ENCODE results near the gene GSK3B.
"Not testable (repeated sequence)": the region's sequence is repeated elsewhere in the genome, so short reads cannot be mapped to it uniquely, and the experiment has no call there.

Gene GSK3B

GRCh38 chr3:119927190-119927589, 167.1 kb downstream of the GSK3B start:
- no peak for DNase-seq

- DNase-seq = no peak
These were observed 169.8 kb downstream of the GSK3B start for GRCh38 chr3:119924111-119925094.

GRCh38 chr3:119918992-119919933, 175.0 kb downstream of the GSK3B start:
- no peak for DNase-seq

GRCh38 chr3:119913021-119913420, 181.2 kb downstream of the GSK3B start:
- DNase-seq = peak; percentile 71

DNA sequence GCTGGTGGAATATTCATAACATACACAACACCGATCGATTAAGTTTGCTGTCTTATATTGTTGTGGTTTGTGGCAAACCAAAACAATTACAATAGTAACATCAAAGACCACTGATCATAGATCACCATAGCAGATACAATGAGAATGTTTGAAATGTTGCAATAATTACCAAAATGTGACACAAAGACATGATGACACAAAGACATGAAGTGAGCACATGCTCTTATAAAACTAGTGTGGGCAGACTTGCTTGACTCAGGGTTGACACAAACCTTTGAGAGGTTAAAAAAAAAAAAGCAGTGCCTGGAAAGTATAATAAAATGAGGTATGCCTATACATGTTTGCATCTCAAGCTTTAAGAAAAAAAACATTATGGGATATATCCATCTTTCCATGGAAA, 182.0 kb downstream of the GSK3B start:
- DNase-seq = no peak

- no peak for DNase-seq
These were observed 182.5 kb downstream of the GSK3B start for GRCh38 chr3:119911748-119912147.

DNA sequence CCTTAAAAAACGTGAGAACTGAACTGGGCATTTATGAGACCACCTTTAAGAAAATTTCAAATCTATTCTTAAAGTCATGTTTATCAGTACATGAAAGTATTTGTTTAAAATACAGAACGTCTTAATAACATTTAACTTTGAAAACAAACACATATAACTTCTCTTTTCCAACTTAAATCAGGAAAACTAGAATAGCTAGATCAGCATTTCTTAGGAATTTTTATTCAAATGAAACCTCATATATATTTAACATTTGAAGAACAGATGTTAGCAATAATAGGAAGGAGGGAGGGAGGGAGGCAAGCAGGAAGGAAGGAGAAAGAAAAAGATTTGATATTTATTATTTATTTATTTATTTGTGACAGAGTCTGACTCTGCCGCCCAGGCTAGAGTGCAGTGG, 192.2 kb downstream of the GSK3B start:
- no peak for DNase-seq

GRCh38 chr3:119901148-119901547, 193.1 kb downstream of the GSK3B start:
- no peak for DNase-seq

DNA sequence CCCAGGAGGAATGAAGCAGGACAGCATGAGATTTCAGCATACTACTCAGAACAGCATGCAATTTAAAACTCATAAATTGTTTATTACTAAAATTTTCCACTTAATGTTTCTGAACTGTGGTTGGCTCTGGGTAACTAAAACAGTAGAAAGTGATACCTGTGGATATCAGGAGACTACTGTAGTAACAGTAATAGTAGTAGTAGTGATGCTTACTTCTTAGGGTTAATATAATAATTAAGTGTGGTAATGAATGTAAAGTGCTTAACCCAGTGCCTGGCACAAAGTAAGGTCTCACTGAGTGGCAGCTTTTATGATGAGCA, 195.1 kb downstream of the GSK3B start:
- DNase-seq = no peak

DNA sequence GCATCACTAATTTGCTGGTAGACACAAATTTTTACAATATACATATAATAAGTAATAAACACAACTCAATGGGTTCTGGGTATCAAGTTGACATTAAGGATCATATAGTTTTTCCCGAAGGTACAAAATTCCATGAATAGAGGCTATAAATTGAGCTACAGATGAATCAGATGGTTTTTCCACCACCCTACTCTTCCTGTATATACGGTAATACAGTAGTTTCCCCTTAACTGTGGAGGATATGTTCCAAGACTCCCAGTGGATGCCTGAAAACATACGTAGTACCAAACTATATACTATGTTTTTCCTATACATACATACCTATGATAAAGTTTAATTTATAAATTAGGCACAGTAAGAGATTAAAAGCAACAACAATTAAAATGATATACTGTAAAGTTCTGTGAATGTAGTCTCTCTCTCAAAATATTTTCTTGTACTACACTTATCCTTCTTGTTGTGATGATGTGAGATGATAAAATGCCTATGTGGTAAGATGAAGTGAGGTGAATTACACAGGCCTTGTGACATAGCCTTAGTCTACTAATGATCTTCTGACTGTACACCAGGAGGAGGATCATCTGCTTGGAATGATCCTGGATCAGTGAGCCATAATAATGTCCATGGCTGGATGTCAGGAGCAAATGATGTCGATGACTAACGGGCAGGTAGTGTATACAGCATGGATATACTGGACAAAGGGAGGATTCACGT, 195.6 kb downstream of the GSK3B start:
- DNase-seq = peak; percentile 23

- DNase-seq = no peak
These were observed 200.1 kb downstream of the GSK3B start for GRCh38 chr3:119894195-119894594.

- no peak for DNase-seq
These were observed 200.5 kb downstream of the GSK3B start for GRCh38 chr3:119893769-119894168.

DNA sequence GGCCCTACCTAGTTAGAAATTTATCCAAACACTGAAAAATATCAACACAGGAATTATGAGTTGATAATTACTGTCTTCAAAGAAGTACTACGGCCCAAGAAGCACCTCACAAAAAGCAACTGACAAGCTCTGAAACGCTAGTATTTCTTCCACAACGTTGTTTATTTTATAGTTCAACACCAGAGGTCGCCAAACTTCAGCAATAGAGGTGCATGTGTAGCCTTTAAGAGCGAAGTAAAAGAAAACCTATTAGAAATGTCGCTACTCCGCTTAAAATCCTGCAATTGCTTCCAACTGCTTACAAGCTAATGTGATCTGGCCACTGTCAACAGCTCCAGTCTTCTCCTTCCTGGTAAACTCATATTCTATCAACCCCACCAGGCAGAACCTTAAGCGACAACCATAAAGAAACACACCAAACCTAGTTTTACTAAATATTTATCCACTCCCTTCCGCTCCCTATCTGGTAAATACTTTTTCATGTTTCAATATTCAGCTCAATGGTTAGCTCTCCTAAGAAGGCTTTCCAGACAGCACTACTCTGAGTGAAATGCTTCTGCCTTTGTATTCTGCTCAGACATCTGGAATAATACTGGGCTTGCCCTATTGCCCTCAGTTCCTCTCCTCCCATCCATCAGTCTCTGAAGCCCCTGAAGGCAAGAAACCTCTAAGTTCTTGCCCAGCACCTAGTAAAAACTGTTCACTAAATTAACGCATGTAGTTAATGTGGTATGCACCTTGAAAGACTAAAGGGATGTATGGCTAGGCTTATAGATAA, 202.1 kb downstream of the GSK3B start:
- peak; percentile 79 for DNase-seq

- not testable (repeated sequence) for DNase-seq
These were observed 205.6 kb downstream of the GSK3B start for GRCh38 chr3:119888681-119889080.

DNA sequence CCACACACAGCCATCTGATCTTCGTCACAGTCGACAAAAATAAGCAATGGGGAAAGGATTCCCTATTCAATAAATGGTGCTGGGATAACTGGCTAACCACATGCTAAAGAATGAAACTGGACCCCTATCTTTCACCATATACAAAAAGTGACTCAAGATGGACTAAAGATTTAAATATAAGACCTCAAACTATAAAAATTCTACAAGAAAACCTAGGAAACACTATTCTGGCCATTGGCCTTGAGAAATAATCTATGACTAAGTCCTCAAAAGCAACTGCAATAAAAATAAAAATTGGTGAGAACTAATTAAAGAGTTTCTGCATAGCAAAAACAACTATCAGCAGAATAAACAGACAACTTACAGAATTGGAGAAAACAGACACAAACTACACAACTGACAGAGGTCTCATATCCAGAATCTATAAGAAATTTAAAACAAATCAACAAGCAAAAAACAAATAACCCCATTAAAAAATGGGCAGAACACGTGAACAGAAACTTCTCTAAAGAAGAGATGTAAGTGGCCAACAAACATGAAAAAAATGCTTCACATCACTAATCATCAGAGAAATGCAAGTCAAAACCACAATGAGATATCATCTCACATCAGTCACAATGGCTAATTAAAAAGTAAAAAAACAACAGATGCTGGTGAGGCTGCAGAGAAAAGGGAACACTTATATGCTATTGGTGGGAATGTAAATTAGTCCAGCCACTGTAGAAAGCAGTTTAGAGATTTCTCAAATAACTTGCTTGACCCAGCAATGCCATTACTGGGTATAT, 208.3 kb downstream of the GSK3B start:
- DNase-seq = peak; percentile 11

- DNase-seq = no peak
These were observed 210.1 kb downstream of the GSK3B start for GRCh38 chr3:119884161-119884557.

GRCh38 chr3:119883461-119884160, 210.6 kb downstream of the GSK3B start:
- no peak for DNase-seq

DNA sequence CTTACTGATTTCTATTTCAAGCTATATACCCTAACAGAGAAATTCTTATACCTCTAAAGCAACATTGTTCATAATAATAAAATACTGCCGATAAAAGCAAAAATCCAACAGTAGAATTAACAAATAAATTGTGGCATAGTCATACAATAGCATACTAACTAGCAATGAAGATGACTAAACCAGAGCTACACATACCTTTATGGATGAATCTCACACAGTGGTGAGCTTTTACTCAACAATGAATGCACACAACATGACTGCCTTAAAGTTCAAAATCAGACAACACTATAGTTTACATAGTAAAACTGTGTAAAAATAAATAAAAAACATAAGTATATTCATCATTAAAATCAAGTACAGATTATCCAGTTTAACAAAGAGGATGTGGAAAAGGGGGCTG, 213.3 kb downstream of the GSK3B start:
- no peak for DNase-seq

GRCh38 chr3:119873646-119874045, 220.6 kb downstream of the GSK3B start:
- no peak for DNase-seq

GRCh38 chr3:119872773-119873172, 221.5 kb downstream of the GSK3B start:
- DNase-seq = no peak

DNA sequence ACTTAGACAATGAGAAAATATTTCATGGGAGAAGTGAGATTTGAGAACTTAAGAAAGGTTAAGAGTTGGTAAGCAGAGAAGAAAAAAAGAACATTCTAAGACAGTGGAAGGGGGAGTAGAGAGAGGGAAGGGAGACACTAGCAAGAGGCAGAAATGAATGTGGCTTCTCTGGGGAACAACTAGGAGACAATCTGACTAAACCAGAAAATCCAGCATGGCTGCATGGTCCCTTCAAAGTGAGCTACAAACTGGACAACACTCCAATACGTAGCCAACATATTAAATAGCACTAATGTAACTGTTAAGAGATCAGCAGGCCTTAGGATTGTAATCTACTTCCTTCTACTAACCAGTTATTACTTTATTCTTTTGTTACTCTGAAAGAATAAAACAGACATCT, 222.7 kb downstream of the GSK3B start:
- no peak for DNase-seq
